Progenitor cell of endocrine pancreas (in vitro differentiated cells): ENCODE data around the gene TOM1L2. TPM values are rescaled to one million over a fixed set of nuclear protein-coding genes. Genes with fewer than 3 reads are reported as not detected.

Experiments used
- DNase-seq: peaks from one replicate; pipeline ENCODE4 v3.0.0; 2021; ENCODE audit warnings: low spot score; ENCODE audit not compliant: unreplicated experiment
- H3K27ac Mint-ChIP-seq: 2 replicates; pipeline ENCODE4 v1.8.0; 2021; ENCODE audit warnings: mild to moderate bottlenecking, moderate library complexity, mixed read lengths
- H3K27me3 Mint-ChIP-seq: 2 replicates; pipeline ENCODE4 v1.8.0; 2021; ENCODE audit warnings: mixed read lengths
- H3K36me3 Mint-ChIP-seq: 2 replicates; pipeline ENCODE4 v1.8.0; 2022; ENCODE audit warnings: mixed read lengths; ENCODE audit not compliant: insufficient read depth
- H3K4me1 Mint-ChIP-seq: 2 replicates; pipeline ENCODE4 v1.8.0; 2021; ENCODE audit warnings: low read depth, mixed read lengths
- H3K4me3 Mint-ChIP-seq: 2 replicates; pipeline ENCODE4 v1.8.0; 2021; ENCODE audit warnings: low read depth, mild to moderate bottlenecking, moderate library complexity, mixed read lengths
- H3K9me3 Mint-ChIP-seq: 2 replicates; pipeline ENCODE4 v1.8.0; 2021; ENCODE audit warnings: low read depth, mixed read lengths
- total RNA-seq: library from RNA; stranded (reverse); gene quantifications from 2 replicates; pipeline ENCODE4 v1.2.1, GENCODE V29; 2021
- TF ChIP-seq, protein P1 (sequence below): fragments of 200-600 bp; sonication (generic); IDR thresholded peaks from one replicate; pipeline ENCODE4 v1.5.0; 2021; ENCODE audit warnings: antibody characterized with exemption, mild to moderate bottlenecking; ENCODE audit not compliant: unreplicated experiment

TOM1L2 gene
- total RNA-seq, 1 donor from 2014 or later = 29.4 TPM

- Mint-ChIP-seq H3K36me3 (peaks cover 3% of the 10 kb centered on the region), H3K4me1 (no peaks in the 10 kb centered on the region), H3K9me3 (no peaks in the 10 kb centered on the region), H3K4me3 (no peak overlapping the region), H3K27ac (no peak overlapping the region), H3K27me3 (no peaks in the 10 kb centered on the region)
- TF ChIP-seq, protein P1, sequence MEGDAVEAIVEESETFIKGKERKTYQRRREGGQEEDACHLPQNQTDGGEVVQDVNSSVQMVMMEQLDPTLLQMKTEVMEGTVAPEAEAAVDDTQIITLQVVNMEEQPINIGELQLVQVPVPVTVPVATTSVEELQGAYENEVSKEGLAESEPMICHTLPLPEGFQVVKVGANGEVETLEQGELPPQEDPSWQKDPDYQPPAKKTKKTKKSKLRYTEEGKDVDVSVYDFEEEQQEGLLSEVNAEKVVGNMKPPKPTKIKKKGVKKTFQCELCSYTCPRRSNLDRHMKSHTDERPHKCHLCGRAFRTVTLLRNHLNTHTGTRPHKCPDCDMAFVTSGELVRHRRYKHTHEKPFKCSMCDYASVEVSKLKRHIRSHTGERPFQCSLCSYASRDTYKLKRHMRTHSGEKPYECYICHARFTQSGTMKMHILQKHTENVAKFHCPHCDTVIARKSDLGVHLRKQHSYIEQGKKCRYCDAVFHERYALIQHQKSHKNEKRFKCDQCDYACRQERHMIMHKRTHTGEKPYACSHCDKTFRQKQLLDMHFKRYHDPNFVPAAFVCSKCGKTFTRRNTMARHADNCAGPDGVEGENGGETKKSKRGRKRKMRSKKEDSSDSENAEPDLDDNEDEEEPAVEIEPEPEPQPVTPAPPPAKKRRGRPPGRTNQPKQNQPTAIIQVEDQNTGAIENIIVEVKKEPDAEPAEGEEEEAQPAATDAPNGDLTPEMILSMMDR = no peak
- no peak for DNase-seq
Observed at GRCh38 chr17:17979778-17980177, 7.6 kb upstream of the TOM1L2 start.

GRCh38 chr17:17978481-17979424, 6.6 kb upstream of the TOM1L2 start:
- TF ChIP-seq, protein P1 = no peak
- Mint-ChIP-seq H3K27ac (no peak overlapping the region), H3K27me3 (no peaks in the 10 kb centered on the region), H3K4me1 (peaks cover under 1% of the 10 kb centered on the region), H3K9me3 (no peaks in the 10 kb centered on the region), H3K36me3 (peaks cover 3% of the 10 kb centered on the region), H3K4me3 (no peak overlapping the region)
- no peak for DNase-seq

DNA sequence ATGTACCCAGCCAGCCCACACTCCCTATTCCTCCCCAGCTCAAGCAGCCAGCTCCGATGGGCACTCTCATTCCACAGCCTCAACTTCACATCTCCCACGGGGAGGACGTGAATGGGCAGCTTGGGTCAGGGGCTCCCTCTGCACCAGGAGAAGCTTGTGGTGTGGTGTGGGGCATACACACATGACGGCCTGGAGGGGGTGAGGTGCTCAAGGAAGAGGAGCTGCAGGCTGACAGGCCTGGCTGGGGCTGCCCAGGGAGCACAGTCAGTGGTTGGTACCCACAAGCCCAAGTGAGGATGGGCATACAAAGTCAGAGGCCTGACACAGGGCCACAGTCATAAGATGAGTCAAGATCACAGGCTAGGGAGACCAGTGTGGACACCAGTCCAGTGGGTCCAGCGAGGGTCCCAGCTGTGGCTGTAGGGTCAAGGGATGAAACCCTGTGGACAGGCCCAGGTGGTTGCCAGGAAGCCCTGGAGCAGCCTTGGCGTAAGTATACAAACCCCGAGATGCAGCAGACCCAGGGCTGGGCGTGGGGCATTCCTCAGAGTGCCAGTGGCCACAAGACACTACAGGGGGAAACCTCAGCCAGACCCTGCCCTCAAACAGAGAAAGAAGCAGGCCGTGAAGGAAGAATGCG, 4.9 kb upstream of the TOM1L2 start:
- Mint-ChIP-seq H3K4me3 (no peak overlapping the region), H3K9me3 (no peaks in the 10 kb centered on the region), H3K36me3 (peaks cover 3% of the 10 kb centered on the region), H3K27me3 (no peaks in the 10 kb centered on the region), H3K27ac (no peak overlapping the region), H3K4me1 (peaks cover 6% of the 10 kb centered on the region)
- TF ChIP-seq, protein P1 = no peak
- no peak for DNase-seq

DNA sequence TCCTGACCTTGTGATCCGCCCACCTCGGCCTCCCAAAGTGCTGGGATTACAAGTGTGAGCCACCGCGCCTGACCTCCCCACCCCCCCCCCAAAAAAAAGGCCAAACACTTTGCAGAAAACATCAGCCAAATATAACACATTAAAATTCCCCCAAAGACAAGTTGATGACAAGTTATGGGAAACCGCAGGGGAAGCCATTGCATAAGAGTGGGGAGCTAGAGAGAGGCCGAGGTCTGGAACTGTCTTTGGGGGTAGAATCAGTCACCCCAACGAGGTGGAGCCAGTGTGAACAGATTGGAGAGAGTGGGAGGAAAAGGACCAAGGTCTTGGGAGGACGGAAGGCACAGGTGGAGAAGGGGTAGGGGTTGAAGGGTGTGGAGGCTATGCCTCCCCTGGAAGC, 3.2 kb upstream of the TOM1L2 start:
- DNase-seq = no peak
- no peak overlapping the region for H3K27ac Mint-ChIP-seq
- no peaks in the 10 kb centered on the region for H3K27me3 Mint-ChIP-seq
- peaks cover 3% of the 10 kb centered on the region for H3K36me3 Mint-ChIP-seq
- H3K4me3 Mint-ChIP-seq = no peak overlapping the region
- TF ChIP-seq, protein P1 = no peak
- no peaks in the 10 kb centered on the region for H3K9me3 Mint-ChIP-seq
- H3K4me1 Mint-ChIP-seq = peaks cover 16% of the 10 kb centered on the region

DNA sequence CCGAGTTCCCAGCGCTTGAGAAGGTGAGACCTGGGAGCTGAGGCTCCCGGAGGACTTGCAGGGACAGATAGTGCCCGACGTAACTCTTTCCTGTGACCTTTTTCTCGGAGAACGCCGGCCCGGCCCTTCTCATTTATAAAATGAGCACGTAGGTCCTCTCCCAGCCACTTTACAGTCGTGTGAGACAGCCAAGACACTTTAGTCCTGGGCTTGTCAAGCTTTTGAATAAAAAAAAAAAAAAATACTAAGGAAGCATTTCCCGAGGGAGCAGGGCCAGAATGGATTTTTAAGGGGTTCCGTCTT, 703 bp upstream of the TOM1L2 start:
- TF ChIP-seq, protein P1 = no peak
- Mint-ChIP-seq H3K27me3 (no peaks in the 10 kb centered on the region), H3K36me3 (no peaks in the 10 kb centered on the region), H3K9me3 (no peaks in the 10 kb centered on the region), H3K27ac (peak overlapping the region; percentile 96), H3K4me3 (peak overlapping the region; percentile 92), H3K4me1 (peaks cover 18% of the 10 kb centered on the region)
- DNase-seq = no peak
